SK-N-SH (cell line): ENCODE data around the gene LEPR. TPM values are rescaled to one million over a fixed set of nuclear protein-coding genes. Genes with fewer than 3 reads are reported as not detected.
"Not testable (repeated sequence)": the region's sequence is repeated elsewhere in the genome, so short reads cannot be mapped to it uniquely, and the experiment has no call there.

Experiments
- CTCF ChIA-PET: fragments of 300-600, 350-600 bp; formaldehyde crosslinking; extraction: SDS; loops from one replicate; lab custom pipeline; 2021; lab: Yijun Ruan, JAX
- POLR2A ChIA-PET: fragments of 350-600 bp; sonication (Branson Sonifier 250); formaldehyde crosslinking; extraction: SDS; loops from one replicate; lab custom pipeline; 2020; ENCODE audit warnings: antibody characterized with exemption, inconsistent platforms; lab: Yijun Ruan, JAX
- DNase-seq: peaks from one replicate; pipeline ENCODE4 v3.0.0; 2012
- H2AFZ ChIP-seq: fragments of 200-600 bp; sonication (generic); 2 replicates; pipeline ENCODE4 v1.8.1; 2016; ENCODE audit warnings: antibody characterized with exemption, mild to moderate bottlenecking, low read depth
- H3F3A ChIP-seq: fragments of 200-600 bp; sonication (generic); replicated peaks from 2 replicates; pipeline ENCODE3; 2016; ENCODE audit warnings: antibody characterized with exemption, mild to moderate bottlenecking; ENCODE audit not compliant: insufficient read depth
- H3K27ac ChIP-seq, 2 experiments: fragments of 200-500 bp in 1 of 2; fragments of 200-600 bp in 1 of 2; sonication (Bioruptor generic) in 1 of 2; sonication (generic), shearing (Covaris generic) in 1 of 2; 2 replicates each; pipeline versions ENCODE4 v1.5.1 to v1.6.1; 2014 to 2016; ENCODE audit warnings: low read depth in 2 of 2, inconsistent platforms in 1 of 2, low read length in 1 of 2, mild to moderate bottlenecking in 1 of 2, mixed read lengths in 1 of 2
- H3K27me3 ChIP-seq: fragments of 200-600 bp; sonication (generic), shearing (Covaris generic); 2 replicates; pipeline ENCODE4 v1.6.1; 2016; ENCODE audit warnings: mixed run types; ENCODE audit not compliant: insufficient read depth
- H3K36me3 ChIP-seq, 2 experiments: fragments of 200-500 bp in 1 of 2; fragments of 200-600 bp in 1 of 2; sonication (Bioruptor generic) in 1 of 2; sonication (generic) in 1 of 2; replicated peaks in 1 of 2; 2 replicates each; pipeline versions ENCODE3 to v1.5.1; 2014 to 2016; ENCODE audit warnings: low read length in 1 of 2, mild to moderate bottlenecking in 1 of 2; ENCODE audit not compliant: insufficient read depth in 2 of 2, control insufficient read depth in 1 of 2
- H3K4me1 ChIP-seq, 2 experiments: fragments of 200-500 bp in 1 of 2; fragments of 200-600 bp in 1 of 2; sonication (Bioruptor generic) in 1 of 2; sonication (generic), shearing (Covaris generic) in 1 of 2; 2 replicates each; pipeline versions ENCODE4 v1.5.1 to v1.6.1; 2014 to 2016; ENCODE audit warnings: low read depth in 1 of 2, low read length in 1 of 2, mixed run types in 1 of 2; ENCODE audit not compliant: insufficient read depth in 2 of 2, control insufficient read depth in 1 of 2
- H3K4me2 ChIP-seq: fragments of 200-600 bp; sonication (generic), shearing (Covaris generic); 2 replicates; pipeline ENCODE4 v1.6.1; 2017; ENCODE audit warnings: mixed run types
- H3K4me3 ChIP-seq, 2 experiments: fragments of 200-500 bp in 1 of 2; fragments of 200-600 bp in 1 of 2; sonication (Bioruptor generic) in 1 of 2; sonication (generic), shearing (Covaris generic) in 1 of 2; 2 replicates each; pipeline versions ENCODE4 v1.5.1 to v1.8.1; 2014 to 2016; ENCODE audit warnings: low read depth in 2 of 2, inconsistent platforms in 1 of 2, low read length in 1 of 2, mild to moderate bottlenecking in 1 of 2, mixed read lengths in 1 of 2, moderate library complexity in 1 of 2
- H3K79me2 ChIP-seq: fragments of 200-600 bp; sonication (generic); 2 replicates; pipeline ENCODE4 v1.8.1; 2017; ENCODE audit warnings: mild to moderate bottlenecking; ENCODE audit not compliant: insufficient read depth
- H3K9ac ChIP-seq: fragments of 200-600 bp; sonication (generic); 2 replicates; pipeline ENCODE4 v1.6.1; 2017; ENCODE audit warnings: mixed run types
- H3K9me2 ChIP-seq: fragments of 200-600 bp; sonication (generic); 2 replicates; pipeline ENCODE4 v1.6.1; 2017; ENCODE audit warnings: mixed run types
- H3K9me3 ChIP-seq: fragments of 200-600 bp; sonication (generic); 2 replicates; pipeline ENCODE4 v1.6.1; 2017; ENCODE audit warnings: mixed run types, mild to moderate bottlenecking, moderate library complexity
- H4K20me1 ChIP-seq: fragments of 200-600 bp; sonication (generic); 2 replicates; pipeline ENCODE4 v1.6.1; 2017; ENCODE audit warnings: mild to moderate bottlenecking, mixed run types; ENCODE audit not compliant: insufficient read depth
- CHD2 ChIP-seq: fragments of 150-350 bp; IDR thresholded peaks from 2 replicates; pipeline ENCODE4 v1.6.1; 2018; ENCODE audit warnings: low read length; ENCODE audit not compliant: partially characterized antibody
- ELF1 ChIP-seq: IDR thresholded peaks from 2 replicates; pipeline ENCODE4 v1.4.0; 2012
- FOXJ3 ChIP-seq: sonication (generic); formaldehyde crosslinking; IDR thresholded peaks from 2 replicates; pipeline ENCODE4 v1.5.1; 2020; ENCODE audit warnings: mild to moderate bottlenecking, missing genetic modification reagents
- GATA2 ChIP-seq: sonication (generic); formaldehyde crosslinking; IDR thresholded peaks from 2 replicates; pipeline ENCODE4 v1.5.0; 2020; ENCODE audit warnings: mild to moderate bottlenecking, missing genetic modification reagents
- JUND ChIP-seq: IDR thresholded peaks from 2 replicates; pipeline ENCODE4 v1.4.0; 2012
- MEF2A ChIP-seq: IDR thresholded peaks from 2 replicates; pipeline ENCODE4 v1.4.0; 2012; ENCODE audit warnings: low read depth, borderline replicate concordance
- NRF1 ChIP-seq: IDR thresholded peaks from 2 replicates; pipeline ENCODE4 v1.6.1; 2012; ENCODE audit warnings: low read depth, mild to moderate bottlenecking, low read length
- POLR2AphosphoS5 ChIP-seq: IDR thresholded peaks from 2 replicates; pipeline ENCODE4 v1.6.1; 2012; ENCODE audit warnings: low read depth, low read length
- RAD21 ChIP-seq: IDR thresholded peaks from 2 replicates; pipeline ENCODE4 v1.6.1; 2012; ENCODE audit warnings: mild to moderate bottlenecking, low read length
- RFX5 ChIP-seq: IDR thresholded peaks from 2 replicates; pipeline ENCODE4 v1.6.1; 2012; ENCODE audit warnings: mild to moderate bottlenecking, improper control_type of control experiment, low read length
- SIN3A ChIP-seq: IDR thresholded peaks from 2 replicates; pipeline ENCODE4 v1.6.1; 2012; ENCODE audit warnings: low read depth, mild to moderate bottlenecking, low read length, moderate library complexity, borderline replicate concordance
- SMC3 ChIP-seq: IDR thresholded peaks from 2 replicates; pipeline ENCODE4 v1.6.1; 2012; ENCODE audit warnings: low read depth, low read length, improper control_type of control experiment
- TAF1 ChIP-seq: IDR thresholded peaks from 2 replicates; pipeline ENCODE4 v1.6.1; 2012; ENCODE audit warnings: low read depth, mild to moderate bottlenecking, low read length, moderate library complexity, borderline replicate concordance
- TCF12 ChIP-seq: IDR thresholded peaks from 2 replicates; pipeline ENCODE4 v1.4.0; 2012
- WGBS: methylation state at CpG from one replicate; pipeline ENCODE4 v1.1.6; 2017; ENCODE audit warnings: low lambda C conversion rate; 5-methylcytosine and 5-hydroxymethylcytosine counted together
- polyA plus RNA-seq, 3 experiments: library from polyadenylated mRNA; depleted of rRNA; stranded (reverse); fragments of >200 nt; gene quantifications; 2 replicates each; pipeline ENCODE4 v1.2.3, GENCODE V29; 2012
- TF ChIP-seq, protein P1 (sequence below): fragments of 150-350 bp; IDR thresholded peaks from 2 replicates; pipeline ENCODE4 v1.6.1; 2016; ENCODE audit warnings: mild to moderate bottlenecking, low read depth, low read length
- TF ChIP-seq, protein P2 (sequence below): IDR thresholded peaks from 2 replicates; pipeline ENCODE4 v1.4.0; 2012; ENCODE audit warnings: low read depth, borderline replicate concordance
- TF ChIP-seq, protein P3 (sequence below): IDR thresholded peaks from 2 replicates; pipeline ENCODE4 v1.4.0; 2012; ENCODE audit warnings: low read depth
- TF ChIP-seq, protein P4 (sequence below): IDR thresholded peaks from 2 replicates; pipeline ENCODE4; 2012
- TF ChIP-seq, protein P5 (sequence below): IDR thresholded peaks from 2 replicates; pipeline ENCODE4 v1.4.0; 2012; ENCODE audit warnings: low read depth, borderline replicate concordance

The LEPR gene
- polyA plus RNA-seq, 1 of the 3 experiments (the other 2 are of a cell fraction) = 2.3 TPM

DNA sequence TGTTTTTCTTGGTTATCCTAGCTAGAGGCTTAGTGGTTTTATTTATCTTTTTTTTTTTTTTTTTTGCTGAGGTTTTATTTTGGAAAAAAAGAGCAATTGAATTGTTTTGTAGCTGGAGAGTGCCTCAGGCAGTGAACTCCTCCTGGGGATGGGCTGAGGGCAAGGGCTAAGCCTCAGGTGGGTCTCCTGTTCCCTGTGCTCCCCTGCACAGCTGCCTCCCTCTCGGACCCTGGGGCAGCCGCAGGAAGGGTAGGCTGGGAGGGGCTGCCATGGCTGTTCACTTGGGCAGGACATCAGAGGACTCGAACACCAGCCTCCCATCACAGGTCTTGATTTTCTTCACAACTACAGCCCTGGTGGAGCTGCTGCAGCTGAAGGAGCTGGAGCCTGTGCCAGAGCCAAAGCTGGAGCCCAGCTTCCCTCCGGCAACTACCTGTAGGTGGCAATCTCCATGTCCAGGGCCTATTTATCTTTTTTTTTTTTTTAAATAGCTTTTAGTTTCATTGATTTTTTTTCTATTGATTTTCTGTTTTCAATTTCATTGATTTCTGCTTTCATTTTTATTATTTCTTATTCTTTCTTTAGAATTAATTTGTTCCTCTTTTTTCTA is 28.9 kb downstream of the LEPR start:
- ChIA-PET POLR2A (no interaction called here), CTCF (no interaction called here)
- Histone ChIP-seq H3K9ac (no peak overlapping the region), H3K9me2 (no peaks in the 10 kb centered on the region), H3K79me2 (no peaks in the 10 kb centered on the region), H3K27ac (no peak overlapping the region), H3K4me3 (no peak overlapping the region), H3K36me3 (no peaks in the 10 kb centered on the region), H3K9me3 (no peaks in the 10 kb centered on the region), H3K4me2 (no peak overlapping the region), H3K27me3 (no peaks in the 10 kb centered on the region), H3K4me1 (no peaks in the 10 kb centered on the region), H2AFZ (no peak overlapping the region), H3F3A (no peaks in the 10 kb centered on the region), H4K20me1 (no peaks in the 10 kb centered on the region)
- TF ChIP-seq, protein P1, sequence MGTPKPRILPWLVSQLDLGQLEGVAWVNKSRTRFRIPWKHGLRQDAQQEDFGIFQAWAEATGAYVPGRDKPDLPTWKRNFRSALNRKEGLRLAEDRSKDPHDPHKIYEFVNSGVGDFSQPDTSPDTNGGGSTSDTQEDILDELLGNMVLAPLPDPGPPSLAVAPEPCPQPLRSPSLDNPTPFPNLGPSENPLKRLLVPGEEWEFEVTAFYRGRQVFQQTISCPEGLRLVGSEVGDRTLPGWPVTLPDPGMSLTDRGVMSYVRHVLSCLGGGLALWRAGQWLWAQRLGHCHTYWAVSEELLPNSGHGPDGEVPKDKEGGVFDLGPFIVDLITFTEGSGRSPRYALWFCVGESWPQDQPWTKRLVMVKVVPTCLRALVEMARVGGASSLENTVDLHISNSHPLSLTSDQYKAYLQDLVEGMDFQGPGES = no peak
- TF ChIP-seq RFX5 (no peak), SIN3A (no peak), CHD2 (no peak), FOXJ3 (CRISPR knock-in tag) (no peak)
- TF ChIP-seq, protein P2, sequence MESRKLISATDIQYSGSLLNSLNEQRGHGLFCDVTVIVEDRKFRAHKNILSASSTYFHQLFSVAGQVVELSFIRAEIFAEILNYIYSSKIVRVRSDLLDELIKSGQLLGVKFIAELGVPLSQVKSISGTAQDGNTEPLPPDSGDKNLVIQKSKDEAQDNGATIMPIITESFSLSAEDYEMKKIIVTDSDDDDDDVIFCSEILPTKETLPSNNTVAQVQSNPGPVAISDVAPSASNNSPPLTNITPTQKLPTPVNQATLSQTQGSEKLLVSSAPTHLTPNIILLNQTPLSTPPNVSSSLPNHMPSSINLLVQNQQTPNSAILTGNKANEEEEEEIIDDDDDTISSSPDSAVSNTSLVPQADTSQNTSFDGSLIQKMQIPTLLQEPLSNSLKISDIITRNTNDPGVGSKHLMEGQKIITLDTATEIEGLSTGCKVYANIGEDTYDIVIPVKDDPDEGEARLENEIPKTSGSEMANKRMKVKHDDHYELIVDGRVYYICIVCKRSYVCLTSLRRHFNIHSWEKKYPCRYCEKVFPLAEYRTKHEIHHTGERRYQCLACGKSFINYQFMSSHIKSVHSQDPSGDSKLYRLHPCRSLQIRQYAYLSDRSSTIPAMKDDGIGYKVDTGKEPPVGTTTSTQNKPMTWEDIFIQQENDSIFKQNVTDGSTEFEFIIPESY = no peak
- TF ChIP-seq, protein P3, sequence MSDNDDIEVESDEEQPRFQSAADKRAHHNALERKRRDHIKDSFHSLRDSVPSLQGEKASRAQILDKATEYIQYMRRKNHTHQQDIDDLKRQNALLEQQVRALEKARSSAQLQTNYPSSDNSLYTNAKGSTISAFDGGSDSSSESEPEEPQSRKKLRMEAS = no peak
- DNase-seq = no peak
- WGBS = 88% methylated on average over 4 of the region's 4 CpGs

DNA sequence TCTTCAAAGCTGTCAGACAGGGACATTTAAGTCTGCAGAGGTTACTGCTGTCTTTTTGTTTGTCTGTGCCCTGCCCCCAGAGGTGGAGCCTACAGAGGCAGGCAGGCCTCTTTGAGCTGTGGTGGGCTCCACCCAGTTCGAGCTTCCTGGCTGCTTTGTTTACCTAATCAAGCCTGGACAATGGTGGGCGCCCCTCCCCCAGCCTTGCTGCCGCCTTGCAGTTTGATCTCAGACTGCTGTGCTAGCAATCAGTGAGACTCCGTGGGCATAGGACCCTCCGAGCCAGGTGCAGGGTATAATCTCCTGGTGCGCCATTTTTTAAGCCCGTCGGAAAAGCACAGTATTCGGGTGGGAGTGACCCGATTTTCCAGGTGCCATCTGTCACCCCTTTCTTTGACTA is 35.2 kb downstream of the LEPR start:
- H3K4me2 ChIP-seq, POLR2A ChIA-PET, H3K36me3 ChIP-seq, DNase-seq, H3K9ac ChIP-seq, H3K4me3 ChIP-seq, H3K27me3 ChIP-seq, H4K20me1 ChIP-seq, H3K4me1 ChIP-seq, H3K9me2 ChIP-seq, H2AFZ ChIP-seq, H3K79me2 ChIP-seq, CTCF ChIA-PET, H3F3A ChIP-seq, H3K9me3 ChIP-seq, H3K27ac ChIP-seq: not testable (repeated sequence)
- WGBS = 85% methylated on average over 4 of the region's 10 CpGs

DNA sequence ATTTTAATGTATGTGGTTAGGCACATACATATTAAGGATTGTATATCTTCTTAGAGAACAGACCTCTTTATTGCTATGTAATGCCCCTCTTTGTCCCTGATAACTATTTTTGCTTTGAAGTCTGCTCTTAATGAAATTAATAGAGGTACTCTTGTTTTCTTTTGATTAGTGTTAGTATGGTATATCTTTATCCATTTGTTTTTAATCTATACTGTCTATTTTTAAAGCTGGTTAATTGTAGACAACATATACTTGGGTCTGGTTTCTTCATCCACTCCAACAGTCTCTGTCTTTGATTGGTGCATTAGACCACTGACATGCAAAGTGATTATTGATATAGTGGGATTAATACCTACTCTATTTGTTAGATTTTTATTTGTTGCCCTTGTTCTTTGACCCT is 36.0 kb downstream of the LEPR start:
- no peaks in the 10 kb centered on the region for H4K20me1 ChIP-seq
- H3K79me2 ChIP-seq = no peaks in the 10 kb centered on the region
- H3F3A ChIP-seq = no peaks in the 10 kb centered on the region
- H3K27ac ChIP-seq = no peak overlapping the region
- CTCF ChIA-PET = no interaction called here
- no peak overlapping the region for H3K4me3 ChIP-seq
- no peaks in the 10 kb centered on the region for H3K9me3 ChIP-seq
- no peaks in the 10 kb centered on the region for H3K27me3 ChIP-seq
- H2AFZ ChIP-seq = no peak overlapping the region
- H3K9ac ChIP-seq = no peak overlapping the region
- H3K4me2 ChIP-seq = no peak overlapping the region
- H3K4me1 ChIP-seq = no peaks in the 10 kb centered on the region
- H3K9me2 ChIP-seq = no peaks in the 10 kb centered on the region
- no peak for DNase-seq
- POLR2A ChIA-PET = no interaction called here
- no peaks in the 10 kb centered on the region for H3K36me3 ChIP-seq
- TF ChIP-seq TAF1 (no peak), TCF12 (no peak), SMC3 (no peak), RAD21 (no peak), POLR2AphosphoS5 (no peak), MEF2A (no peak), GATA2 (CRISPR knock-in tag) (no peak), ELF1 (no peak), JUND (no peak), NRF1 (no peak)
- TF ChIP-seq, protein P4, sequence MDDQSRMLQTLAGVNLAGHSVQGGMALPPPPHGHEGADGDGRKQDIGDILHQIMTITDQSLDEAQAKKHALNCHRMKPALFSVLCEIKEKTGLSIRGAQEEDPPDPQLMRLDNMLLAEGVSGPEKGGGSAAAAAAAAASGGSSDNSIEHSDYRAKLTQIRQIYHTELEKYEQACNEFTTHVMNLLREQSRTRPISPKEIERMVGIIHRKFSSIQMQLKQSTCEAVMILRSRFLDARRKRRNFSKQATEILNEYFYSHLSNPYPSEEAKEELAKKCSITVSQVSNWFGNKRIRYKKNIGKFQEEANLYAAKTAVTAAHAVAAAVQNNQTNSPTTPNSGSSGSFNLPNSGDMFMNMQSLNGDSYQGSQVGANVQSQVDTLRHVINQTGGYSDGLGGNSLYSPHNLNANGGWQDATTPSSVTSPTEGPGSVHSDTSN = no peak
- TF ChIP-seq, protein P5, sequence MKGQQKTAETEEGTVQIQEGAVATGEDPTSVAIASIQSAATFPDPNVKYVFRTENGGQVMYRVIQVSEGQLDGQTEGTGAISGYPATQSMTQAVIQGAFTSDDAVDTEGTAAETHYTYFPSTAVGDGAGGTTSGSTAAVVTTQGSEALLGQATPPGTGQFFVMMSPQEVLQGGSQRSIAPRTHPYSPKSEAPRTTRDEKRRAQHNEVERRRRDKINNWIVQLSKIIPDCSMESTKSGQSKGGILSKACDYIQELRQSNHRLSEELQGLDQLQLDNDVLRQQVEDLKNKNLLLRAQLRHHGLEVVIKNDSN = no peak
